HG03103 (cell line): ENCODE measurements around the gene OR11L1.

ENCODE experiments used
- ATAC-seq: cut with Tn5 transposase; IDR thresholded peaks from one replicate; pipeline ENCODE4 v1.9.1; 2021; ENCODE audit warnings: low read depth; ENCODE audit not compliant: unreplicated experiment

Gene OR11L1, protein sequence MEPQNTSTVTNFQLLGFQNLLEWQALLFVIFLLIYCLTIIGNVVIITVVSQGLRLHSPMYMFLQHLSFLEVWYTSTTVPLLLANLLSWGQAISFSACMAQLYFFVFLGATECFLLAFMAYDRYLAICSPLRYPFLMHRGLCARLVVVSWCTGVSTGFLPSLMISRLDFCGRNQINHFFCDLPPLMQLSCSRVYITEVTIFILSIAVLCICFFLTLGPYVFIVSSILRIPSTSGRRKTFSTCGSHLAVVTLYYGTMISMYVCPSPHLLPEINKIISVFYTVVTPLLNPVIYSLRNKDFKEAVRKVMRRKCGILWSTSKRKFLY

DNA sequence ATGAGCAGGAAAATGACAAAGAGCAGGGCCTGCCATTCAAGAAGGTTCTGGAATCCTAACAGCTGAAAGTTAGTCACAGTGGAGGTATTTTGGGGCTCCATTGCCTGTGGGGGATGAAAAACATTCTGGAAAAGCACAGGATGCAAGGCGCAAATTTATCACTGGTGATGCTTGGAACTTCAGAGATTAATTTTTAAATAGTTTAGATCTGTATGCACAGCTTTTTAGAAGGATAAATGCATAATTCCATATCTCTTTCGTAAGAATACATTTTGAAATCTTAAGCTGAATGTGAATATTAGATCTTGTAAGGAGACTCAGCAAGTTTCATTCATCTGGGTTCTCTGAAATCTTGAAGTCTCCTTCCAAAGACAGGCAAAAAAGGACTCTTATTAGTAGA lies at the start of gene OR11L1:
TSS of gene OR11L1 (minus strand) at position 101 of the 400 bp plus-strand sequence. CDS start at position 101, 0 bp downstream.
- ATAC-seq = no peak

DNA sequence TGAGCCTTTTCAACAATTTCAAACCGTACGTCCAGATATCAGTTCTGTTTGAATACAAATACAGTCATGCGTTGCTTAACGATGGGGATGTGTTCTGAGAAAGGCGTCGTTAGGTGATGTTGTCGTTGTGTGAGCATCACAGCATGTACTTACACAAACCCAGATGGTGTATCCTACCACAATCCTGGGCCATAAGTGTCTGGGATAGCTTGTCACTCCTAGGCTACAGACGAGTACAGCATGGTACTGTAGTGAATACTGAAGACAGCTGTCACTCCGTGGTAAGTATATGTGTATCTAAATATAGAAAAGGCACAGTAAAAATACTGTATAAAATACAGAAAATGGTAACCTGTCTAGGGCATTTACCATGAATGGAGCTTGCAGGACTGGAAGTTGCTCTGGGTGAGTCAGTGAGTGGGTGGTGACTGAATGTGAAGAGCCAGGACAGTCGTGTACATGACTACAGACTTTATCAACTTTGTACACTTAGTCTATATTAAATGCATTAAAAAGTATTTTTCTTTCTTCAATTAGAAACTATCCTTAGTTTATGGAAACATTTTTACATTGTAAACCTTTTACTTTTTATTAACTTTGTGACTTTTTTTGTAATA lies 43.2 kb upstream of the OR11L1 start:
- ATAC-seq = no peak

DNA sequence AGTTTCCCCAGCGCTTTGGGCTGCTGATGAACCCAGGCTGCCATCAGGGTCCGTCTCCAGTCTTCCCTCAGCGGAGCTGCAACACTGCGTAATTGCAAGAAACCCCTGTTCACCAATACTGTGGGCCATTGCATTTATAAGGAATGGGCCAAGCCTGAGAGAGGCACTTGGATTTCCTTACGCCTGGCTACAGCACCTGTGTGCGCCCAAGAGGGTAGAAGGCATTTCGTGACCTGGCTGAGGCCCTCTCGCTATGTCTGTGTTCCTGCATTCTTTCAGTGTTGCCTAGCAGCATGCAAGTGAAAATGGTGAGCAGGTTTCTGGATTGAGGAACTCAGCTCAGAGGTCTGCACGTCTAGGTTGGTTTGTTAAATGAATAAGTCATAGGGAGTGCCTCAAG lies 41.6 kb upstream of the OR11L1 start:
- no peak for ATAC-seq

DNA sequence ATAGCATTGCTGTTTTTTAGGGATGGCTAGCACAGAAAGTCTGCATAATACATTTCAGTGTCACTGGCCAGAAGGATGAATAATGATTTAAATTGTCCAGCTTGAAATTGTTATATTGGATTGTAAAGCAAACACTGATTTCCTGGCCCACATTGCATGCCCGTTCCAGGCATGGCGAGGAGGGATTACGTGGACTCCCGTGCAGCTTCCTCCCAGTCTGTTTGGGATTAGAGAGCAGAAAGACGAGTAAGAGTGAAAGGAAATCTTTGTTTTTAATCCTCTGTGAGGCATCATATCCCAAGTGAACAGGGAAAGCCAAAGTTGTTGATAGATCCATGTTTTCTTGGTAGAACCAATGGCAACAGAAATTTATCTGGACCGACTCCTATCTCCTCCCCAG lies 23.7 kb upstream of the OR11L1 start:
- ATAC-seq = no peak

DNA sequence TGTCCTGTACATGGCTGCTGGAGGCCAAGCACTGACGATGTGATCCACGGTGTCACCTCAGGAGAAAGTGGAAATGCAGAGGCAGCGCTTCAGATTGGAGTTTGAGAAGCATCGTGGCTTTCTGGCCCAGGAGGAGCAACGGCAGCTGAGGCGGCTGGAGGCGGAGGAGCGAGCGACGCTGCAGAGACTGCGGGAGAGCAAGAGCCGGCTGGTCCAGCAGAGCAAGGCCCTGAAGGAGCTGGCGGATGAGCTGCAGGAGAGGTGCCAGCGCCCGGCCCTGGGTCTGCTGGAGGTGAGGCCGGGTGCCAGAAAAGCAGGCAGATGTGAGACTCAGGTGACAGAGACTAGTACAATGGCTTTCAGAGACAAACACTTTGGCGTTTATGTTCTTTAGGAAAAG lies 22.9 kb upstream of the OR11L1 start:
- no peak for ATAC-seq

DNA sequence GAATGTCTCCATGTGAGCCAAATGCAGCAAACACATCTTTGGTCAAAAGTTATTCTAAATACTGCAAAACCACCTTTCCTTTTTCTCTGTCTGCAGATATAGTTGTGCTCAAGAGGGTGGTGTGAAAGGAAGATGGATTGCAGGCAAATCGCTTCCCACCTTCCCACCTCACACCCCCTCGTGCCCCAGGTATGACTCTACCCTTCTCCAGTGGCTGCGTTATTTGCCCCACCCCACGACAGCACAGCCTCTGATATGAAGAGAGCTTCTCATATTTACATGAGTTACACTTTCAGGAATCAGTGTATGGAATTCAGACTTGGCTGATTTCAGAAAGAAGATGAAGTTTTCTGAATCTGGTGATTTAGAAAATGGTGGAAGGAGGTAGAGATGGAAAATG lies 21.1 kb upstream of the OR11L1 start:
- ATAC-seq = no peak

DNA sequence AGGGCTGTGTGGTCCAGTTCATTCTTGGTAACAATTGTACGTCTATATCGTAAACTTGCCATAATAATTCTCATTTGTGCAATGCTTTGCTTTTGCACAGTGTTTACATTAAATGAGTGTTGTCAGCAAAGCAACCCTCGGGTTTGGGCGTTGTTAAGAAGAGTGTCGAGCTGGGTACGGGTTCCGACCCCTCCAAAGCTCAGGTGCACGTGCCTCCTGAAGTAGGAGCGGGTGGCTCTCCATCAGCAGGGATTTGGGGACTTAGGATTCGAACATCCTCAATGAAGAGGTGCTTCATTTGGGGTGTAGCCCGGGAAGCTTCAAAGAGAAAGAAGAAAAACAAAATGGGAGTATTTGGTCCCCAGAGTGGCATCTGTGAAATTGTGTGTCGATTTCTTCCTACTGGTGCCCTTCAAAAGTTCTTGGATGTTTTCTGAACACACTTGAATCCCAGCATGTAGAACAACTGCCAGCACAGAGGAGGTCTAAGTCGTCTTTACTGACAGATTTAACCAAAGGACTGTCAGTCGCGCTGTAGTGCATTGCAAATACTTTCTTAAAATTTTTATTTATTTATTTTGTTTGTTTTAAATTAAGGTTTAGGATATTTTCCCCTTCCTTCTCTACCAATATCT lies 16.4 kb upstream of the OR11L1 start:
- no peak for ATAC-seq

DNA sequence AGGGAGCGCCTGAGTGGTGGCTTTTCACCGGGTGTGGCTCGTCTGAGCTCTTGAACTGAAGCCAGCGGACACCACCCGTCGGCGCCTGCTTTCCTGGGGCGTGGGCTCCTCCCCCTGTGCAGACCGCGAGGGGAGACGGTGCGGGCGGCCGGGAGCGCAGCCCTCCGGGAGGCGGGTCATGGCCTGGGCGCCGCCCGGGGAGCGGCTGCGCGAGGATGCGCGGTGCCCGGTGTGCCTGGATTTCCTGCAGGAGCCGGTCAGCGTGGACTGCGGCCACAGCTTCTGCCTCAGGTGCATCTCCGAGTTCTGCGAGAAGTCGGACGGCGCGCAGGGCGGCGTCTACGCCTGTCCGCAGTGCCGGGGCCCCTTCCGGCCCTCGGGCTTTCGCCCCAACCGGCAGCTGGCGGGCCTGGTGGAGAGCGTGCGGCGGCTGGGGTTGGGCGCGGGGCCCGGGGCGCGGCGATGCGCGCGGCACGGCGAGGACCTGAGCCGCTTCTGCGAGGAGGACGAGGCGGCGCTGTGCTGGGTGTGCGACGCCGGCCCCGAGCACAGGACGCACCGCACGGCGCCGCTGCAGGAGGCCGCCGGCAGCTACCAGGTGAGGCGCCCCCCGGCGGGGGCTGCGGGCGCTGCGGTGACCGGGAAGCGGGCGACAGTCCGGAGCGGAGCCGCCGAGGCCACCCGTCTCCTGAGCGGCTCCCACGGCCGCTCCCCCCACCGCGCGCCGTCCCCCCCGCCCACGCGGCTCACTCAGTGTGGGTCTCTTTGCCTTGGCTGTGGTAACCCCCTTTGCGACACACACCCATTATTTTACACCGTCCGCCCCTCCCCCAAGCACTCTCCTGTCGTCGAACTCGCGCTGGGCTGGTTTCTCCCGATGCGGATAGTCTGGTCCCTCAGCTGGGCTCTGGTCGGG lies 15.6 kb upstream of the OR11L1 start, which contains the start of gene TRIM58:
TSS of gene TRIM58 (plus strand) at position 119 of the 916 bp plus-strand sequence. CDS start at position 179, 60 bp downstream.
- peak; percentile 76 for ATAC-seq

DNA sequence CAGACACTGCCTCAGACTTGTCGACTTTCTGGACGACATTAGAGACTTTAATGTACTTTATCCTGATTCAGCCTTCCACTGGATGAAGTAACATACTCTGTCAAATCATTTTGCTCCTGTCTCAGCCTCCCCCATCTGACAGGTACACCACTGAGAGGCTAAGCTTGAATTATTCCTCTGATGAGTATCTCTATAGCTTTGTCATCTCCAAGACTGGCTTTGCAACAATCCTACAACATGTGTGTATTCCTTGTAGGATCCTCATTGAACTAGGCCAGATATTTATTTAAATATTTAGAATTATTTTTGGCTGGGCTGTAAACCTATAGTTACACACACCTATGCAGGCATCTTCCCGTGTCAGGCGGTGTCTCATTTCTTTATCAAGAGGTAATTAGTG lies 14.2 kb upstream of the OR11L1 start:
- ATAC-seq = no peak

DNA sequence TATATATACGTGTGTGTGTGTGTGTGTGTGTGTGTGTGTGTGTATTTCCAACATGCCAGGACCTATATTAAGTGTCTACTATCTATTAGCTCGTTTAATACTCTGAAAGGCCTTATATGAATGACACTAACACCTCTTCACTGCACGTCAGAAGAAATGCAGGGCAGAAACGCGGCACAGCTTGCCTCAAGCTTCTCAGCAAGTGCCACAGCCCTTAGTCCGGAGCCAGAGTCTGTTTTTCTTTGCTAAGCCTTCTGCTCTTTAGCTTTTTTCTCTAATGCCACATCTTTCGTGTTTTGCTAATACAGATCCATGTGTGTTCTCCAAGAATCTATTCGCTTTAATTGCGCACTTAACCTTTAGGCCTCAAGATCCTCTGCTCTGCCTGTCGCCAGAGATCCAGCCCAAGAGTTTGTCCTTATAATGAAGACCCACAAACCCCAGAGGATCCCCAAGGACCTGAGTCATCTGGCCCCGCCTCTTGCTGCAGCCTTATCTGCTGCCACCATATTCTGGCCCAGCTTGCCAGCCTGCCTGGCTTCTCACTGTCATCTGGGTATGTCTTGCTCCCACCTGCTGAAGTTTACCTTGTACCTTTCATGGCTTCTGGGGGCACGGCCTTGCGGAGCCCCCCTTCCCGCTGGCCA lies 13.3 kb upstream of the OR11L1 start:
- no peak for ATAC-seq

DNA sequence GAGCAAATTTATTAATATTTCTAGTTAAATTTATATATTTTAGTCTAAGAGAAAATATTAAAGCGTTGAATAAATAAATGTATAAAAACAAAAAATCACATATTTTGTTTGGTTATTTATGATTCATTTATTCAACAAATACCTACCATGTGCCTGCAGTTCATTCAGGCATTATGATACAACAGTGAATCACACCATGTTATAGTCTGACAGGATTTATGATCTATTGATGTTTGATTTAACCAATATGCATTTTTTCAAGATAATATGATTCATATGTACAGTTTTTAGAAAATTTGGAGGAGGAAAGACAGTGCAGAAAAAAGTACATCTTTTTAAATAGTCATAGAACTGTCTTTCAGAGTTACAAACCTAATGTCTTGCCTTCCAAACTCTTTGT lies 7.9 kb upstream of the OR11L1 start:
- ATAC-seq = no peak

DNA sequence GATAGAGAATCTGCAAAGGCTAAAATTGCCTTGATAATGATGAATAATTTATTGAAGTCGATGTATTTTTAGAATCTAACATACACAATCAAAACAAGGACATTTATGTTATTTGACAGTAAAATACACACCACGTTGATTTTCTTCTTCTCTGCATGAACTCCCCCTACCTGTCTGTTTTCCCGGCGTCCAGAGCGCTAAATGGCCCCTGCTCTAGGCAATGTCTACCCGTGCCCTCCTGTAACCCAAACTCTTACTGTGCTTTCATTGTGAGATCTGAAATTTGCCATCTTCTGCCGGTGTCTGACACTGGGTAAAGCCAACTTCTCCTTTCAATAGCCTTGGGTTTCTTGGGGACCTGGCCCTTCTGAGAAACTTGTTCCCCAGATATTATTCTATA lies 6.7 kb upstream of the OR11L1 start:
- no peak for ATAC-seq

DNA sequence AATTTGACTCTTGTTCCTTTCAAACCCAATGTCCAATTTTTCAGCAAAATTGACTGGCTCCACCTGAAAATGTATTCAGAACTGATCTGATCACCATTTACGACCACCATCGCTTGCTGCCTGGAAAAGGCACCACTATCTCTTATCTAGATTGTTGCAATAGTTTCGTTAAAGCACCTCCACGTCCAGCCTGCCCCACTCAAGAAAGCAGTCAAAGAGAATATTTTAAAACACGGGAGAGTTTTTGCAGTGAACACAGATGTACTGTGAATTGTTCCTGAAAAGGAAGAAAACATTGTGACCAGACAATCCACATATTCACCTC lies 4.0 kb upstream of the OR11L1 start:
- no peak for ATAC-seq

DNA sequence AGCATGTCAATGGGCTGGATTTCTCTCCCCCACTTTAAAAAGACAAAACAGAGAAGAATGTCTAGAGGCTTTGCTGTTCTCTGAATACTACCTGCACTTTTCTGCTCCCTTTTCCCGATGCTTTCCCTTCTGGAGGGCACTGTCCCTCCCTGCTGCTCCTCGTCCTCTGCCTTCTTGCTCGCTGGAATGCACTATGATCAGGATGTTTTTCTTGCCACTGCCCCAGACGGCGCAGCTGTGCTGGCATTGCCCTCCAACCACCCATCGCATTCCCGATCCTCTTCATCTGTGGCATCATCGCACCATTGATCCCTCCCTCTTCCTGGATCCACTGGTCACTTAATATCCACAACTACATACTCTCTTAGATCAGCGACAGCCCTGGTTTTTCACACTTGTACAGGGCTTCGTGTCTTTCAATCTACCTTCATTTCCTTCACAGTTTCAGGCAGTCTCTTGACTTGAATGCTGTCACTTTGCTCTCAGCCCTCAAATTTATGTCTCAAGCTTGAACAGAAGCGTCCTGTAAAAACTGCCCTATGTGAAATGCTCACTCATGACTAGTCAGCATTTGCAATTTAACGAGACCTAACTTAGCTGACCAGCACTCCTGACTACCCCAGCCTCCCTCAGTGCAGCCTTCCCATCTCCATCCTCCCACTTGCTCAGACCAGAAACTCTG lies 3.5 kb upstream of the OR11L1 start:
- ATAC-seq = no peak

DNA sequence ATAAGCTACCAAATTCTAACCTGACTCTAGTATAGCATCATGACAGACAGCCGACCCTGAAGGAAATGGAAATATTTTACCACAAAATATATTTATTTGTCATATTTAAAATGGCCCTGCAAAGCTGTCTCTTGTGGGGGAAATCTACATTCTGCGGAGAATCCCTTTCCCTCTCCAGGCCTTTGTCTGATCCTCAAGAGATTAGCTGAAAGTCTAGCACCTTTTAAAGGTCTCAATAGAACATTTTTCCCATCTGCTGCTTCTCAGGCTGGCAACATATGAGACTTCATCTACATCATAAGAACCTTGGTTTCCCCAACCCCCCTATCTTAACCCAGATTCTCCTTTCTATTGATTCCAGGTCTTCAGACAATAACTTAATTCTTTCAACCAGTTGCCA lies 1.7 kb upstream of the OR11L1 start:
- no peak for ATAC-seq

DNA sequence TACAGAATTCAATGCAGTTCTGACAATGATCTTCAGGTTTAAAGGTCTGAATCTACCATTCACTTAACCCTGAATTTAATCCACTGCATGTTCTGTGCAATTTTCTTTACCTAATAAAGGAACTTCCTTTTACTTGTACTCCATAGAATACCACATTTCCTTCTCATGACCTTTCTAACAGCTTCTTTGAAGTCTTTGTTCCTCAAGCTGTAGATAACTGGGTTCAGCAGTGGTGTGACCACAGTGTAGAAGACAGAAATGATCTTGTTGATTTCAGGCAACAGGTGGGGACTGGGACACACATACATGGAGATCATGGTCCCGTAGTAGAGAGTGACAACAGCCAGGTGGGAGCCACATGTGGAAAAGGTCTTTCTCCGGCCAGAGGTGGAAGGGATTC lies 878 bp downstream of the OR11L1 start:
- ATAC-seq = no peak

DNA sequence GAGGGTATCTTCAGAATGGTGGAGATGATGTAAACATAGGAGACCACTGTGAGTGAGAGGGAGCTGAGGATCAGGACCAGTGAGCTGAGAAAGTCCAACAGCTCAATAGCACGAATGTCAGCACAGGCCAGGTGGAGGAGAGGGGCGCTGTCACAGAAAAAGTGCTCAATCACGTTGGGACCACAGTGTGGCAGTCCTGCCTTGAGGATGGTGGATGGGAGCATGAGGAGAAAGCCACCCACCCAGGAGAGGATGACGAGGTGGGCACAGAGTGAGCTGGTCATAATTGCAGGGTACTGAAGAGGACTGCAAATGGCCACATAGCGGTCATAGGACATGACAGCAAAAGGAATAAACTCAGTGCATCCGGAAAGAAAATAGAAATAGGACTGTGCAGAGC lies 8.1 kb downstream of the OR11L1 start:
- no peak for ATAC-seq

DNA sequence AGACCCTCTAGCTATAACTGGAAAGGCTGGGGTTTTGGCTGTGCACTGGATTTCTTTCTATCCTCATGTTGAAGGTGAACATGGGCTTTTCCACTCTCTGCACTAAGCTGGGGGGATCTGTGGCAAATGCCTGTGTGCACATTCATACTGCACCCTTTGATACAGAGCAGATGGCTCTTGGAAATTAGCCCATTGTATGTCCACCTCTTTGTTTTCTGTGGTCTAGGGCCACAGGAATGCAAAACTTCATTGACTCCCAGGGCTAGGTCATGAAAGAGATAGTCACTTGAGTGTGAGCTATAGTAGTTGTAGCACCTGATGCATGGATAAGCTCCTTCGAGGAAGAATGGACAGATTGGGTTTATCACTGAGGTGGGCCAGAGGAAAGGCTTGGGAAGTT lies 12.0 kb downstream of the OR11L1 start:
- no peak for ATAC-seq

DNA sequence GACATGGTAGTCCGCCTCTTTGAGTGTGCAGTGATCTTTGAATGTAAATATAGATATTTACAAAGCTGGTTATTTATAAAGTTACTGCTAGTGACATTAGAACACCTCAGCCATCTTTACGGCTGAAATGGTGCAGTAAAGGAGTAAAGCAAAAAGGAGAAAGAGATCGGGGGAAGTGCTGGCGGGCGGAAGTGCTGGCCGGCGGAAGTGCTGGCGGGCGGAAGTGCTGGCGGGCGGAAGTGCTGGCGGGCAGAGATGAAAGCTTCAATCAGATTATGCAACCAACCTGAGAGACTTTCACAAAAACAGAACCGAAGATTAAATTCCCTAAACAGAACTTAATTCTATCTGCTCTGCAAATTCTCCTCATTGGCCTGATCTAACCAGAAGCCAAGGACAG lies 16.3 kb downstream of the OR11L1 start:
- ATAC-seq = no peak

DNA sequence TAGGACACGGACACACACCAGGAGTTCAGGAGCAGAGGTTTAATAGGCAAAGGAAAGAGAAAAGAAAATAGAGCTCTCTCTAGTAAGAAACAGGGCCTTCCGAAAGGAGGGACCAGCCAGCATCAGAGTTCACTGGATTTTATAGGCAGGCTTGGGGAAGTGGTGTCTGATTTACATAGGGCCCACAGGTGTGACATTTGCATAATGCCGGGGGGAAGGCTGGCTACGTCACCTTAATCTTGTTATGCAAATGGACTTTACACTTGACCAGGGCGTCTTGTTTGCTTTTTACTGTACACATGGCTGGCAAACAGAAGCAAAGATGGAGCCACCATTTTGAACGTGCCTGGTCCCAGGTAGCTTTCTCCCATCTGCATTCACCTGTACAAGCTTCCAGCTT lies 17.7 kb downstream of the OR11L1 start, which contains the start of gene OR14A16:
TSS of gene OR14A16 (minus strand) at position 97 of the 400 bp plus-strand sequence. CDS start 8,390 bp downstream, outside the sequence.
- no peak for ATAC-seq
